Measurements from ENCODE around the gene MAMDC4.
"Not testable (repeated sequence)": the region's sequence is repeated elsewhere in the genome, so short reads cannot be mapped to it uniquely, and the experiment has no call there.

Gene MAMDC4

GRCh38 chr9:136839229-136840139 lies 12.7 kb upstream of the MAMDC4 start:
- DNase-seq: no peak

GRCh38 chr9:136840140-136840876 lies 11.8 kb upstream of the MAMDC4 start:
- no peak for DNase-seq

GRCh38 chr9:136840877-136841645 lies 11.1 kb upstream of the MAMDC4 start:
- peak; percentile 50 for DNase-seq

GRCh38 chr9:136841646-136842379 lies 10.3 kb upstream of the MAMDC4 start:
- not testable (repeated sequence) for DNase-seq

- peak; percentile 71 for DNase-seq
Measured at GRCh38 chr9:136842380-136842948, 9.7 kb upstream of the MAMDC4 start, which contains the start of gene AJM1. Gene AJM1 (plus strand): TSS chr9:136842478. CDS start chr9:136844415, 1,937 bp downstream.

GRCh38 chr9:136843159-136843800 lies 8.9 kb upstream of the MAMDC4 start:
- DNase-seq: not testable (repeated sequence)

- not testable (repeated sequence) for DNase-seq
Measured at GRCh38 chr9:136843801-136844740, 8.1 kb upstream of the MAMDC4 start.

- no peak for DNase-seq
Measured at GRCh38 chr9:136844761-136845464, 7.2 kb upstream of the MAMDC4 start.

GRCh38 chr9:136845465-136846260 lies 6.5 kb upstream of the MAMDC4 start:
- no peak for DNase-seq

GRCh38 chr9:136846376-136847087 lies 5.6 kb upstream of the MAMDC4 start:
- DNase-seq: no peak

GRCh38 chr9:136847088-136847825 lies 4.9 kb upstream of the MAMDC4 start:
- peak; percentile 74 for DNase-seq

- peak; percentile 82 for DNase-seq
Measured at GRCh38 chr9:136847826-136848392, 4.2 kb upstream of the MAMDC4 start.

- no peak for DNase-seq
Measured at GRCh38 chr9:136848393-136849037, 3.6 kb upstream of the MAMDC4 start.

- DNase-seq: peak; percentile 99
Measured at GRCh38 chr9:136849038-136849959, 2.8 kb upstream of the MAMDC4 start, which contains the start of gene PHPT1. Gene PHPT1 (plus strand): TSS chr9:136849409. CDS start chr9:136849431, 22 bp downstream.

Data from fibroblast of skin of right biceps (primary cell).